Upper lobe of left lung (tissue), 4 donors: Measurements from ENCODE around the gene KRTAP5-5.

Source experiments
- CTCF ChIP-seq, 6 experiments: fragments of 450-650 bp in 4 of 6; fragments of 200-600 bp in 2 of 6; sonication (generic) in 2 of 6; IDR thresholded peaks; one replicate each; pipeline ENCODE4 v1.5.1; 2016 to 2019; ENCODE audit warnings: antibody characterized with exemption in 6 of 6
- POLR2AphosphoS5 ChIP-seq, 2 donors: sonication (generic); formaldehyde crosslinking; IDR thresholded peaks; one replicate each; pipeline ENCODE4 v1.5.1; 2017; ENCODE audit warnings: antibody characterized with exemption in 2 of 2

- TF ChIP-seq CTCF (IDR thresholded peaks at IDR 0.05) (no peak), POLR2AphosphoS5 (IDR thresholded peaks at IDR 0.05) (no peak)
Observed at GRCh38 chr11:1638344-1638743, 8.8 kb downstream of the KRTAP5-5 start.
